ENCODE data around the gene NELFCD.
A peak's percentile ranks its signal among the peaks of the same experiment; 100 is the strongest.
"Not testable (repeated sequence)": the region's sequence is repeated elsewhere in the genome, so short reads cannot be mapped to it uniquely, and the experiment has no call there.

Gene NELFCD

GRCh38 chr20:59007665-59008511 is 26.8 kb downstream of the NELFCD start:
- TF ChIP-seq, protein P1, sequence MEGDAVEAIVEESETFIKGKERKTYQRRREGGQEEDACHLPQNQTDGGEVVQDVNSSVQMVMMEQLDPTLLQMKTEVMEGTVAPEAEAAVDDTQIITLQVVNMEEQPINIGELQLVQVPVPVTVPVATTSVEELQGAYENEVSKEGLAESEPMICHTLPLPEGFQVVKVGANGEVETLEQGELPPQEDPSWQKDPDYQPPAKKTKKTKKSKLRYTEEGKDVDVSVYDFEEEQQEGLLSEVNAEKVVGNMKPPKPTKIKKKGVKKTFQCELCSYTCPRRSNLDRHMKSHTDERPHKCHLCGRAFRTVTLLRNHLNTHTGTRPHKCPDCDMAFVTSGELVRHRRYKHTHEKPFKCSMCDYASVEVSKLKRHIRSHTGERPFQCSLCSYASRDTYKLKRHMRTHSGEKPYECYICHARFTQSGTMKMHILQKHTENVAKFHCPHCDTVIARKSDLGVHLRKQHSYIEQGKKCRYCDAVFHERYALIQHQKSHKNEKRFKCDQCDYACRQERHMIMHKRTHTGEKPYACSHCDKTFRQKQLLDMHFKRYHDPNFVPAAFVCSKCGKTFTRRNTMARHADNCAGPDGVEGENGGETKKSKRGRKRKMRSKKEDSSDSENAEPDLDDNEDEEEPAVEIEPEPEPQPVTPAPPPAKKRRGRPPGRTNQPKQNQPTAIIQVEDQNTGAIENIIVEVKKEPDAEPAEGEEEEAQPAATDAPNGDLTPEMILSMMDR (conservative IDR thresholded peaks at IDR 0.05): no peak
- H3K27ac ChIP-seq: peak overlapping the region; percentile 90; the same call in 1 of the 2 replicates

DNA sequence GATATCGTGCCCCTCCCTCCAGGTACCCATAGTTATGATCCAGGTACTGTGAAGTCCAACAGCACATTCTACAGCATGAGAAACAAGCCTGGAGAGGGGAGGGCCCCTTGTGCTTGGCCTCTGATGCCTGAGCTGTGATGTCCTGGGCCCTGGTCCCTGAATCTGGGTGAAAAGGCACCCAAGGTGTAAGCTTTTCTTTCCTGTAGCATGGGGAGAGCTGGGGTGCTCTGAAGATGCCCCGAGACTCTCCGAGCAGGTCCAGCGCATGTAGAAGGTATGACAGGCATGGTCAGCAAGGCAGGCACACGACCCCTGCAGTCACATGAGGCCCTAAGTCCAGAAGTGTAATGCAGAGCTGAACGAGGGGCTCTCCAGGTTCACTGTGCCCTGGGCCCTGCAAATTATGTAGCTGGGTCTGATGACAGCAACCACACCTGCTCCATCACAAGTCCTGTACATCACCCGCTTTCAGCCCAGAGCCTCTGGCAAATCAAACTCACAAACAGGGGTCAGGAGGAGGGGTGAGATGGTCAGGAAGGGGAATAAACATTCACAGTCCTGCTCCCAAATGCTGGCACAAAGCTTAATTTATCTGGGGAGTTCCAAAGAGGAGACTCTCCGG is 27.8 kb downstream of the NELFCD start:
- TF ChIP-seq, protein P1 (conservative IDR thresholded peaks at IDR 0.05): no peak
- no peak overlapping the region for H3K27ac ChIP-seq

- H3K27ac ChIP-seq: no peak overlapping the region
- TF ChIP-seq, protein P1 (conservative IDR thresholded peaks at IDR 0.05): no peak
These were observed 29.4 kb downstream of the NELFCD start for GRCh38 chr20:59010321-59010994.

GRCh38 chr20:59010995-59011873 is 30.2 kb downstream of the NELFCD start:
- TF ChIP-seq, protein P1 (conservative IDR thresholded peaks at IDR 0.05): no peak
- H3K27ac ChIP-seq: no peak overlapping the region

DNA sequence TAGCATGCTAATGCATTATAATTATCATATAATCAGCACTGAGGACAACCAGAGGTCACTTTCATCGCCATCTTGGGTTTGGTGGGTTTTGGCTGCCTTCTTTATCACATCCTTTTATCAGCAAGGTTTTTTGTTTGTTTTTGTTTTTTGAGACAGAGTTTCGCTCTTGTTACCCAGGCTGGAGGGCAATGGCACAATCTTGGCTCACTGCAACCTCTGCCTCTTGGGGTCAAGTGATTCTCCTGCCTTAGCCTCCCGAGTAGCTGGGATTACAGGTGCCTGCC is 30.8 kb downstream of the NELFCD start:
- H3K27ac ChIP-seq: not testable (repeated sequence)

GRCh38 chr20:59013031-59013951 is 32.2 kb downstream of the NELFCD start:
- no peak overlapping the region for H3K27ac ChIP-seq
- TF ChIP-seq, protein P1 (conservative IDR thresholded peaks at IDR 0.05): no peak

Measured in VCaP (cell line).